ENCODE data around the gene JTB.

- TF ChIP-seq POLR2A (IDR thresholded peaks at IDR 0.05; ENCODE audit: low read depth, low read length): no peak
- no peak for TF ChIP-seq POLR2AphosphoS5 (IDR thresholded peaks at IDR 0.05; ENCODE audit: low read depth, low read length)
These were observed 41.3 kb downstream of the JTB start for GRCh38 chr1:153936011-153936802.
